AG09319 (cell line): ENCODE results near the gene ANO8.

ENCODE experiments used
- DNase-seq: peaks from one replicate; pipeline ENCODE4 v3.0.0-alpha.2; 2010; ENCODE audit warnings: low read depth; ENCODE audit errors: extremely low read depth
- CTCF ChIP-seq: IDR thresholded peaks from 2 replicates; pipeline ENCODE4 v1.5.1; 2011; ENCODE audit warnings: low read depth, mild to moderate bottlenecking, inconsistent platforms, low read length, moderate library complexity

ANO8 gene

DNA sequence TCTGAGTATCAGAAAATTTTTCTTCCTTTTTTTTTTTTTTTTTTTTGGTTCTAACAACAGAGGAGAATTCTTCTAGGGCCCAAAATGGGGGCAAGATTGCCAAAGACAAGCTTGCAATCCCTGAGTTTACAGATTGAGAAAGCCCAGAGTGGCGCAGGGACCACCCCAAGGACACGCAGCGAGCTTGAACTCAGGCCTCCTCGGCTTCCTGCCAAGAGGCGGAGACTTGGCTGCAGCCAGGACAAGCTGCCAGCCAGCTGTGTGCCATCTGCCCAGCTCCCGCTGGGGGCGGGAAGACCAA lies 29.5 kb downstream of the ANO8 start:
- TF ChIP-seq CTCF = no peak
- DNase-seq = no peak

DNA sequence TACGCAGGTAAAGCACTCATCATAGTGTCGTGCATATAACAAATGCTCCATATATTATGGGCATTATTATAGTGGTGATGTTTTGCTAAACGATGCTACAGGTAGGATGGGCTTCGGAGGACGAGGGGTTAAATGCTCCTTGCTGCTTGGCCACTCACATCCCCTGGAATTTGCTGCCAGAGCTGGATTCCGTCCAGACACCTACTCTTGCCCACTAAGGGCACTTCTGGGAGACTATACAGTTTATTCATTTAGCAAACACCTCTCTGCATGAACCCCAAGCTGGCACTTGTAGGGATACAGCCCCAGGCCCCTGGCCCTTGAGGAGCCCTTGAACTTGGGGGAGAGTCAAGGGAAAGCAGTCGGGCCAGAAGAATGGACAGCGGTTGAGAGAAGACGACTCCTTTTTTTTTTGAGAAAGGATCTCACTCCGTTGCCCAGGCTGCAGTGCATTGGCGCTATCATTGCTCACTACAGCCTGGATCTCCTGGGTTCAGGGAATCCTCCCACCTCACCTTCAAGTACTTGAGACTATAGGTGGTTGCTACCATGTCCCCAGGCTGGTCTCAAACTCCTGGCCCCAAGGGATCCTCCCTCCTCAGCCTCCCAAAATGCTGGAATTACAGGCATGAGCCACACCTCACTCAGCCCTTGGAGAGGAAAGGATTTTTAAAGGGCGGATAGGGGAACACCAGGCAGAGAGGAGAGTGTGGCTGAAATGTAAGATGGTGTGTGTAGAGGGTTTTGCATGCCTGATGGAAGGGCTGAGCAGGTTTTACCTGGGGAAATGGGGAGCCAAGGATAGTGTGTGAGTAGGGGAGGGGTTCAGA lies 30.1 kb downstream of the ANO8 start:
- no peak for DNase-seq
- TF ChIP-seq CTCF = no peak

DNA sequence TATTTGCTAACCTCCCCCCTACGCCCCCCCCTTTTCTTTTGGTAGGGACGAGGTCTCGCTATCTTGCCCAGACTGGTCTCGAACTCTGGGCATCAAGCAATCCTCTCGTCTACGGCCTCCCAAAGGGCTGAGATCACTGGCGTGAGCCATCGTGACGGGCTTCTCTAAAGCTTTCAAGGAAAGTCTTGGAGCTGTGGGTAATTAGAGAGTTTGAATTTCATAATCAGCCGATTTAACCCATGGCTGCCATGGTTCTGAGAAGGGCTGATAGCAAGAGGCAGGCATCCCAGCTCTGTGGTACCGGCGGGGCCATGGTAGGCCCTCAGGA lies 30.8 kb downstream of the ANO8 start:
- DNase-seq = no peak
- no peak for TF ChIP-seq CTCF

GRCh38 chr19:17303167-17303939 lies 31.3 kb downstream of the ANO8 start, which contains the start of gene ABHD8:
Gene ABHD8 (minus strand): TSS chr19:17303425. CDS start chr19:17301616, 1,809 bp downstream.
- DNase-seq = peak; percentile 89
- peak; percentile 33 for TF ChIP-seq CTCF

DNA sequence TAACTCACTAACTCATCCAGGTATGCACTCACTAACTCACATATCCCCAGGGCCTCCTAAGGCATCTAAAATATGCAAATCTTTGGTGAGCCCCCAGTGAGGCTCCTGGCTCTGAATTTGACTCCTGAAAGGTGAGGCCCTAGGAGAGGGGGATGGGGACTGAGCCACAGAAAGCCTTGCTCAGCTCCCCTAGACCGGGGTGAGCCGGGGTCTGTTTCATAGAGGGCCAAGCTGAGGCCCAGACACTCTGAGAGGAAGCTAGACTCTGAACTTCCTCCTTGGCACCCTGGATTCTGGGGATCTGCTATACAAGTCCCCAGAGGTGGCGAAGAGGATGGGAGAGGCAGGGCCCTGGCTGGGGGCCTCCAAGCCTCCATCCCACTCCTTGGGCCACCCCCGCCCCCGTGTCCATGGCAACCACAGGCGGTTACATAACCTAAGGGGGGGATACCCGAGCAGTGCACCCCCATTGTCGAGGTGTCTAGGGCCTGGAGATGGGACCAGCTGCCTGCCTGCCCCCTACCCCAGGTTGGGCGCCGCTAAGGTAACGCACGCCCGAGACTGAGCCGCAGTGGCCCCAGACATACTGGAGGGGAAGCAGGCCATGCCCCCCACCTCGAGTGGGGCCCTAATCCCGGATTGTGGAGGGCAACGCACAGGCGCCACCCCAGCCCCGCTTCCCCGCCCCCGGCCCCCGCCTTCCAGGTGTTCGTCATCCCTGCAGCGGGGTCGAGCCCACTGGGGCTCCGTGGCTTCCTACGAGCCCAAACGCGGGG lies 32.1 kb downstream of the ANO8 start:
- TF ChIP-seq CTCF = no peak
- no peak for DNase-seq

GRCh38 chr19:17300992-17301619 lies 33.5 kb downstream of the ANO8 start:
- no peak for TF ChIP-seq CTCF
- no peak for DNase-seq
